K562 (cell line): ENCODE results near the gene GATAD2B. TPM values are rescaled to one million over a fixed set of nuclear protein-coding genes. Genes with fewer than 3 reads are reported as not detected.

Experiments
- ASH1L ChIP-seq: fragments of 450-650 bp; IDR thresholded peaks from 2 replicates; pipeline ENCODE4 v1.6.1; 2018; ENCODE audit warnings: borderline replicate concordance, mild to moderate bottlenecking, low read depth; ENCODE audit not compliant: partially characterized antibody
- CBX3 ChIP-seq, 2 experiments: IDR thresholded peaks; 1 replicate in 1 of 2; 2 replicates in 1 of 2; pipeline ENCODE4 v1.6.1; 2012; ENCODE audit warnings: inconsistent platforms in 2 of 2, low read length in 2 of 2, borderline replicate concordance in 1 of 2, control low read depth in 1 of 2
- CGGBP1 ChIP-seq: fragments of 250-450 bp; sonication (Bioruptor Pico); IDR thresholded peaks from 2 replicates; pipeline ENCODE4 v1.9.0; 2021; ENCODE audit warnings: mild to moderate bottlenecking
- E2F1 ChIP-seq: sonication (generic); formaldehyde crosslinking; IDR thresholded peaks from 2 replicates; pipeline ENCODE4 v1.8.1; 2023; ENCODE audit warnings: mild to moderate bottlenecking, missing genetic modification reagents, moderate library complexity
- HNRNPH1 ChIP-seq: fragments of 200-400 bp; formaldehyde crosslinking; optimal IDR thresholded peaks from 2 replicates; pipeline ENCODE3; 2017; ENCODE audit warnings: low read depth, mild to moderate bottlenecking, low read length, moderate library complexity
- HNRNPL ChIP-seq: fragments of 200-400 bp; formaldehyde crosslinking; IDR thresholded peaks from 2 replicates; pipeline ENCODE4 v1.6.1; 2017; ENCODE audit warnings: low read depth, mild to moderate bottlenecking, low read length
- LEF1 ChIP-seq: fragments of 450-650 bp; IDR thresholded peaks from 2 replicates; pipeline ENCODE4 v1.6.1; 2016; ENCODE audit warnings: mild to moderate bottlenecking
- MED1 ChIP-seq: sonication (generic); formaldehyde crosslinking; IDR thresholded peaks from 2 replicates; pipeline ENCODE4 v1.8.1; 2023; ENCODE audit warnings: missing genetic modification reagents, borderline replicate concordance
- NCOA4 ChIP-seq: fragments of 450-650 bp; IDR thresholded peaks from 2 replicates; pipeline ENCODE4 v1.6.1; 2018; ENCODE audit warnings: mild to moderate bottlenecking; ENCODE audit not compliant: partially characterized antibody
- NR2C2 ChIP-seq, 2 experiments: fragments of 200-800 bp in 1 of 2; sonication (Bioruptor generic) in 1 of 2; sonication (generic) in 1 of 2; formaldehyde crosslinking in 1 of 2; IDR thresholded peaks; 2 replicates each; pipeline versions ENCODE4 v1.6.1 to v1.8.0; 2016 to 2022; ENCODE audit warnings: mild to moderate bottlenecking in 1 of 2, missing compliant biosample characterization in 1 of 2, missing genetic modification characterization in 1 of 2, missing genetic modification reagents in 1 of 2
- POLR2A ChIP-seq: fragments of 450-650 bp; conservative IDR thresholded peaks from 2 replicates; pipeline ENCODE4 v1.6.1; 2016
- RBBP5 ChIP-seq: fragments of 200-600 bp; sonication (generic); IDR thresholded peaks from 2 replicates; pipeline ENCODE4 v1.6.1; 2012; ENCODE audit warnings: borderline replicate concordance, mild to moderate bottlenecking, low read length, control low read depth, inconsistent platforms; ENCODE audit not compliant: insufficient read depth, poor library complexity, severe bottlenecking
- ZBTB7A ChIP-seq: IDR thresholded peaks from 2 replicates; pipeline ENCODE4 v1.6.1; 2011; ENCODE audit warnings: low read depth, mild to moderate bottlenecking, low read length, moderate library complexity, borderline replicate concordance; ENCODE audit not compliant: control insufficient read depth
- ZNF232 ChIP-seq: sonication (generic); formaldehyde crosslinking; IDR thresholded peaks from 2 replicates; pipeline ENCODE4 v1.8.0; 2022; ENCODE audit warnings: mild to moderate bottlenecking, missing genetic modification reagents
- ZNF282 ChIP-seq: sonication (generic); formaldehyde crosslinking; IDR thresholded peaks from 2 replicates; pipeline ENCODE4 v1.8.1; 2023; ENCODE audit warnings: missing genetic modification reagents
- ZNF41 ChIP-seq: fragments of 250-450 bp; sonication (Bioruptor Pico); conservative IDR thresholded peaks from 2 replicates; pipeline ENCODE4 v1.4.0; 2020; ENCODE audit warnings: mild to moderate bottlenecking
- polyA plus RNA-seq, 8 experiments: library from polyadenylated mRNA; depleted of rRNA in 4 of 8; stranded (reverse) in 5 of 8; unstranded in 3 of 8; fragments of >200 nt; fragmentation: Nextera tagmentation in 2 of 8; fragmentation: Illumina TruSeq in 1 of 8; extraction: Ambion mirVana in 2 of 8; extraction: Trizol in 1 of 8; gene quantifications; 2 replicates each; pipeline versions ENCODE4 v1.2.1 to v1.2.3, GENCODE V29; 2011 to 2014; ENCODE audit warnings: inconsistent platforms in 1 of 8, missing spikeins in 1 of 8
- total RNA-seq, 7 experiments: library from RNA; depleted of rRNA in 6 of 7; stranded (reverse); fragments of >200 nt in 6 of 7; fragmentation: Illumina TruSeq in 2 of 7; extraction: Trizol in 2 of 7; gene quantifications; 2 replicates each; pipeline versions ENCODE4 v1.2.1 to v1.2.3, GENCODE V29; 2011 to 2021; ENCODE audit warnings: low replicate concordance in 1 of 7
- TF ChIP-seq, protein P1 (sequence below): fragments of 450-650 bp; IDR thresholded peaks from 2 replicates; pipeline ENCODE4 v1.6.1; 2016; ENCODE audit warnings: borderline replicate concordance
- TF ChIP-seq, protein P2 (sequence below): sonication (generic); formaldehyde crosslinking; IDR thresholded peaks from 2 replicates; pipeline ENCODE4 v1.9.0; 2022; ENCODE audit warnings: mild to moderate bottlenecking, missing genetic modification reagents
- TF ChIP-seq, protein P3 (sequence below): fragments of 450-650 bp; formaldehyde crosslinking; IDR thresholded peaks from 2 replicates; pipeline ENCODE4 v1.4.0; 2020; ENCODE audit warnings: mild to moderate bottlenecking, moderate library complexity

The GATAD2B gene
- total and polyA plus RNA-seq, 9 of the 15 experiments (the other 6 are each of a cell fraction or from before 2014, with no cell fraction given), result 1.5 to 40.2 (median 4.9) TPM

DNA sequence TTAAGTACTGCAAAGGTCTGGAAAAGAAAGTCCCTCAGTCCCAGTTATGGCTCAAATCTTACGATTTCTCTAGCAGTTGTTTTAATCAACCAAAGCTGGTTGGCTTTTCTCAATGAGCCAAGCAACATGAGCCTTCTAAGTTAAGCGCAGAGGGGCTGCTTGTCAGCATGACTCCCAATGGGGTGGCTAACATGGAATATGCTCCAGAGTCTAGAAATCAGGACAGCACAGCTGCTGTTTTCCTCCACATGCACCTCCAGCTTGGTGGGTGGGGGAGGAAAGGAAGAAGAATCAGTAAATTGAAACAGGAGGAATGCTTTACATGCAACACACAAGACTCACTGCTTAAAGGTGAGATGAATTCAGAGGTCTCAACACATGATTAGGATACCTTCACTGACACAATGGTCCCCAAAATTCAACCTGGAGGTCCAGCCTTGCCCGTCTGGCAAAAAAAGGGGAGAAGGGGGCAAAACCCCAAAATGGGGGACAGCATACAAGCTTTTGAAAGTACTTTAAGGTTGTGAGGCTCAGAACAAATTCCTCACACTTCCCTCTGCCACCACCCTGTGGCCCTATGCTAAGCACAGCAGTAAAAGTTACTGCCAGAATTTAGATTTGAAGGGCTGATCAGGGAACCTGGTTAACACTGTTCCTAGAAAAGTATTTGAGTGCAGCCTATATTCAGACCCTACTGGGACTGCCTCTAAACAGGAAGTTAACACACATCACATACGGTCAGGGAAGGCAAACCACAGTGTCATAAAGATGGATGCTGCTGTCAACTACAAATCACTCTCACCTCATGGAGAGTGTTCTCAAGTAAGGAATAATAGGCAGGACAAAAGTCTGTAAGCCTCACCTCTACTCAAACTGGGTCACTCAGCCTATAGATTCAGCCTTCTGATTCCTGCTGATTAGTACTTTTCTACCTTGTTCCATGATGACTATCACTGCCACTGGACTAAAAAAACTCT, 2.6 kb downstream of the GATAD2B start (continued):
- no peak for TF ChIP-seq CGGBP1 (CRISPR knock-in tag)
- no peak for TF ChIP-seq NR2C2 (CRISPR knock-in tag; IDR thresholded peaks at IDR 0.05)
- TF ChIP-seq NR2C2 (tag; IDR thresholded peaks at IDR 0.05), result no peak; the same call in 1 of the 2 replicates
- TF ChIP-seq, protein P1, sequence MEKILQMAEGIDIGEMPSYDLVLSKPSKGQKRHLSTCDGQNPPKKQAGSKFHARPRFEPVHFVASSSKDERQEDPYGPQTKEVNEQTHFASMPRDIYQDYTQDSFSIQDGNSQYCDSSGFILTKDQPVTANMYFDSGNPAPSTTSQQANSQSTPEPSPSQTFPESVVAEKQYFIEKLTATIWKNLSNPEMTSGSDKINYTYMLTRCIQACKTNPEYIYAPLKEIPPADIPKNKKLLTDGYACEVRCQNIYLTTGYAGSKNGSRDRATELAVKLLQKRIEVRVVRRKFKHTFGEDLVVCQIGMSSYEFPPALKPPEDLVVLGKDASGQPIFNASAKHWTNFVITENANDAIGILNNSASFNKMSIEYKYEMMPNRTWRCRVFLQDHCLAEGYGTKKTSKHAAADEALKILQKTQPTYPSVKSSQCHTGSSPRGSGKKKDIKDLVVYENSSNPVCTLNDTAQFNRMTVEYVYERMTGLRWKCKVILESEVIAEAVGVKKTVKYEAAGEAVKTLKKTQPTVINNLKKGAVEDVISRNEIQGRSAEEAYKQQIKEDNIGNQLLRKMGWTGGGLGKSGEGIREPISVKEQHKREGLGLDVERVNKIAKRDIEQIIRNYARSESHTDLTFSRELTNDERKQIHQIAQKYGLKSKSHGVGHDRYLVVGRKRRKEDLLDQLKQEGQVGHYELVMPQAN, result no peak
- TF ChIP-seq ASH1L, result no peak
- TF ChIP-seq NCOA4, result no peak
- TF ChIP-seq, protein P2, sequence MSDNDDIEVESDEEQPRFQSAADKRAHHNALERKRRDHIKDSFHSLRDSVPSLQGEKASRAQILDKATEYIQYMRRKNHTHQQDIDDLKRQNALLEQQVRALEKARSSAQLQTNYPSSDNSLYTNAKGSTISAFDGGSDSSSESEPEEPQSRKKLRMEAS (CRISPR knock-in tag), result no peak
- no peak for TF ChIP-seq MED1 (CRISPR knock-in tag)
- TF ChIP-seq LEF1, result peak; percentile 69
- no peak for TF ChIP-seq RBBP5
- no peak for TF ChIP-seq ZBTB7A
- no peak for TF ChIP-seq ZNF282 (CRISPR knock-in tag)
- TF ChIP-seq HNRNPH1, result no peak
- TF ChIP-seq ZNF232 (CRISPR knock-in tag), result no peak
- TF ChIP-seq E2F1, result no peak
- no peak; a peak in 1 of 3 replicates for TF ChIP-seq CBX3 (IDR thresholded peaks at IDR 0.05; ENCODE audit: borderline replicate concordance in 1 of 2, low read length in 2 of 2)
- no peak for TF ChIP-seq ZNF41
- TF ChIP-seq, protein P3, sequence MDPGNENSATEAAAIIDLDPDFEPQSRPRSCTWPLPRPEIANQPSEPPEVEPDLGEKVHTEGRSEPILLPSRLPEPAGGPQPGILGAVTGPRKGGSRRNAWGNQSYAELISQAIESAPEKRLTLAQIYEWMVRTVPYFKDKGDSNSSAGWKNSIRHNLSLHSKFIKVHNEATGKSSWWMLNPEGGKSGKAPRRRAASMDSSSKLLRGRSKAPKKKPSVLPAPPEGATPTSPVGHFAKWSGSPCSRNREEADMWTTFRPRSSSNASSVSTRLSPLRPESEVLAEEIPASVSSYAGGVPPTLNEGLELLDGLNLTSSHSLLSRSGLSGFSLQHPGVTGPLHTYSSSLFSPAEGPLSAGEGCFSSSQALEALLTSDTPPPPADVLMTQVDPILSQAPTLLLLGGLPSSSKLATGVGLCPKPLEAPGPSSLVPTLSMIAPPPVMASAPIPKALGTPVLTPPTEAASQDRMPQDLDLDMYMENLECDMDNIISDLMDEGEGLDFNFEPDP (CRISPR knock-in tag), result no peak
- no peak for TF ChIP-seq HNRNPL
- TF ChIP-seq POLR2A, result no peak
